GM21515 (cell line): ENCODE measurements around the gene HIRA.

Experiments
- ATAC-seq: cut with Tn5 transposase; IDR thresholded peaks from one replicate; pipeline ENCODE4 v1.9.1; 2021; ENCODE audit not compliant: unreplicated experiment

Gene HIRA

GRCh38 chr22:19410941-19411689 is 20.4 kb downstream of the HIRA start:
- no peak for ATAC-seq

DNA sequence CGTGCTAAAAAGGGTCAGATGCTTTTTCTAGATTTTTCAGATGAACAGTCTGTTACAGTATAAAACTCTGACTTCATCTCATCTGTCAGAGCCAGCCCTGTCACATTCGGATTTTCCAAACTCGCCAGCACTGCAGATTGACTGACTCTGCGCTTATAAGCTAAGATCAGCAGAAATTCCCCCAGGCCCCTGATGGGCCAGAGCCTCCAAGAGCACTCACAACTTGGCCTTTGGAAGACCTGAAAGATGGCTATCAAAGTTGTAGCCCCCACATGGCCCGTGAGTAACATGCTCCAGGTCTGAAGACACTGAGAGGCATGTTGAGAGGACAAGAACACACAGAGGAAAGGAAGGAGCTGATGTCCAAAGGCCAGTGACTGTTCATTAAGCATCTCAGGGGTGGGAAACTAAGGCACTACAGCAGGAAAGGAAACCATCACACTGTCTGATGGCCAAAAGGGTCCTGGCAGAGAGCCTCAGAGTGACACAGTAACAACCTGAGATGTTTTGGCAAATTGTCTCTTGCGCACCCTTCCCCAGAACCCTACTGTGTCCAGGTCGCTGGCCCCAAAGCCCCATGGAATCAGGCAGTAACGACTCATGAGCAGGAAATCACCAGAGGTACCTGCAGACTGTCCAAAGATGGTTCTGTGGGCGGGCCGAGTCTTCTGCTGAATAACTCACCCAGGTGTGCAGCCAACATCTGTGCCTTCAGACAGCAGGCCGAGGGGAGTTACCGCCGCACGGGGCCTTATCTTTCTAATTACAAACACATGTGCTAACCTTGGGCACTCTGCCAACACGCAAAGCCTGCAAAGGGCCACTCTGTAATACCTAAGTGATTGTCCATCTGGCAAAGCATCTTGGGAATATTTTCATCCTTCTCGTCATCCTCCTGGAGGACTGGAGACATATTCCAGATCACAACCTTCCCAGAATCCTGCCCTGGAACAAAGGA is 23.6 kb downstream of the HIRA start:
- no peak for ATAC-seq

- ATAC-seq = no peak
Observed at GRCh38 chr22:19406846-19407245, 24.7 kb downstream of the HIRA start.

DNA sequence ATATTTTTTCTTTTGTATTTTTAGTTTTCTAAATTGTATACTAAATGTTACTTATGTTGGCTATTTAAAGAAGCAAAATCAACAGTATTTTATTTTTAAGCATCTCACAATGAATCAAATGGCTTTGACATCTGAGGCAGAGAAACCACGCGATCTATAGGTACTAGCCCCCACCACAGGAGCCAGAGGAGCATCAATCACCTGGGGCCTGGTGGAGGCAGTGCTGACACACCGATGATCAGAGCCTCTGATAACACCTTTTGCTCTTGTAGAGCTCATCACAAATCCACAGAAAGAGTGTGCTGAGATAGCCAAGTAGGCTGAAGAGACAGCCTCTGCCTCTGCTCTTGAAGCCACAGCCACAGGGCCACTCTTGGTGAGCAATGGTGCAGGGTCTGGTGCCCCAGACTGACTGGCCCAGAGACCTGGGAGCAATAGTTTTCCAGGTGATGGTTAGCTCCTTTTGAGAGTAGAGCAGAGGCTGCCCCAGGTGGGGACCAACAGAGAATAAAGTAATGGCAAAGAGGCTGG is 25.2 kb downstream of the HIRA start:
- ATAC-seq = no peak

- no peak for ATAC-seq
Observed at GRCh38 chr22:19405652-19406051, 25.9 kb downstream of the HIRA start.

DNA sequence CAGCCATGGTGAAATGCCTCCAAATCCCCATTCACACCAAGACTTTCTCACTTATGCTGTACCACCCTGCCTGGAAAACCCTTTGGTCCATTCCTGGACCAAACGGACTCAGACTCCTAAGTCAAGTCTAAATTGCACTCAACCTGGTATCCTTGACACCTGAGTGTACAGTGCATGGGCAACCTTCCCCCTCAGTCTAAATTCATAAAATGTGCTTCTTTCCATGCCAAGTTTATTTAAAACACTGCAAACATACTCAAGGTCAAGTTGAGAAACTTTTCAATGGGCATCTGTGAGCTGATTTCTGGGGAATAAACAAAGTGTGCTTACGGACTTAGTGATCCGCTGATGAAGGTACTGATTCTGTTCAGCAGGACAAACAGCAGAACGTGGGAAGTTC is 26.4 kb downstream of the HIRA start:
- ATAC-seq = no peak

- no peak for ATAC-seq
Observed at GRCh38 chr22:19404676-19405075, 26.9 kb downstream of the HIRA start.

DNA sequence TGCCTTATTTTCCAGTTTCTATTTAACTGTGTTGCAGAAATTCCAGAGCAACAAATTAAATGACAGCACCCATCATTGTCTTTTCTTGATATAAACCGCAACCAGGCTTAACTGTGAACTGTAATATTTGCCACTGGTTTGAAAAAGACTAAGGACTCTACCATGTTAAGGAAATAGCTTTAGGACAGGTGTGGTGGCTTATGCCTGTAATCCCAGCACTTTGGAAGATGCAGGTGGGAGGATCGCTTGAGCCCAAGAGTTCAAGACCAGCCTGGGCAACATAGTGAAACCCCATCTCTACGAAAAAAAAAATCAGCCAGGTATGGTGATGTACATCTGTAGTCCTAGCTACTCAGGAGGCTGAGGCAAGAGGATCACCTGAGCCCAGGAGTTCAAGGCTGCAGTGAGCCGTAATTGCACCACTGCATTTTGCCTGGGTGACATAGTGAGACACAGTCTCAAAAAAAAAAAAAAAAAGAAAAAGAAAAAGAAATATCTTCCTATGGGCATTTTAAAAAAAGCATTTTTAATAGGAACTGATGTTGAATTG is 28.8 kb downstream of the HIRA start:
- no peak for ATAC-seq

- ATAC-seq = no peak
Observed at GRCh38 chr22:19401483-19401882, 30.1 kb downstream of the HIRA start.

DNA sequence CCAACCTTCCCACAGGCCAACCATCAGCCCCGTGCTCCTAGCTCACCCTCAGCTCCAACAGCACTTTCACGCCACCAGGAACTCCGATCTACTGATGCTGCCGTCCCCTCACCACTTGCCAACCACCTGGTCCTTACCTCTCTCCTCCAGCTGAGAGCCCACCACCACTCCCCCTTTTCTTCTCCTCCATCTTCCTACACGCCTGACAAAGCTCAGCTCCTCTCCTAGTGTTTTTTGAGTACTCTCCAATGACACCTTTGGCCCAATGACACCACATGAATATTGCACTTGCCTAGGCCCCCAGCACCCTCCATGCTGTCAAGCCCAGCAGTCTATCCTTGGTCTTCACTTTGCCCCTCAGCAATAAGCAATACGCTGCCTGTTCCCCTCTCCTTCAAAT is 30.7 kb downstream of the HIRA start:
- ATAC-seq = no peak

DNA sequence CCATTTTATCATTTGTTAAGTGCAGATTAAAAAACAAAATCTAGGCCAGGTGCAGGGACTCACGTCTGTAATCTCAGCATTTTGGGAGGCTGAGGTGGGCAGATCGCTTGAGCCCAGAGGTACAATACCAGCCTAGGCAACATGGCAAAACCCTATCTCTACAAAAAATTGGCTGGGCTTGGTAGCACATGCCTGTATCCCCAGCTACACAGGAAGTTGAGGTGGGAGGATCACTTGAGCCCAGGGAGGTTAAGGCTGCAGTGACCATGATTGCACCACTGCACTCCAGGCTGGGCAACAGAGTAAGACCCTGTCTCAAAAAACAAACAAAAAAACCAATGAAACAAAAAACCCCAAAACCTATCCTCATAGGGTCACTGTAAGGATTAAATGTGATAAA is 32.9 kb downstream of the HIRA start:
- ATAC-seq = no peak

DNA sequence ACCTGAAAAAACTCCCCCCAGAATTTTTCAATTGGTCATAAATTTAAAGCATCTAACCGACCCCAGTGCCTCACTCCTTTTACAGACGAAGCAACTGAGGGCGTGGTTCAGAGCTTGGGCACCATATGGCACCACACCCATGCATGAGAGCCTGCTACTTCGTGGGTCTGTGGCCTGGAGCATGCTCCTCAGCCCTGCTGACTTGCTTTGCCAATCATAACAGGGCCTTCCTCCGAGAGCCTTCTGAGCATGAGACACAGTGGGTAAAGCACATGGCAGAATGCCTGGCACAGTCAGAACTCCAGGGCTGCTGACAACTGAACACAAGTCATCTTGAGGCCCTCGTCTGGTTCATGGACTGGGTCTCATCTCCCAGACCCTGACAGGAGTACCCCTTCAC is 33.3 kb downstream of the HIRA start:
- ATAC-seq = no peak

- ATAC-seq = no peak
Observed at GRCh38 chr22:19397734-19398104, 33.8 kb downstream of the HIRA start.

GRCh38 chr22:19396934-19397733 is 34.4 kb downstream of the HIRA start:
- ATAC-seq = no peak

- ATAC-seq = no peak
Observed at GRCh38 chr22:19396561-19396933, 35.0 kb downstream of the HIRA start.

DNA sequence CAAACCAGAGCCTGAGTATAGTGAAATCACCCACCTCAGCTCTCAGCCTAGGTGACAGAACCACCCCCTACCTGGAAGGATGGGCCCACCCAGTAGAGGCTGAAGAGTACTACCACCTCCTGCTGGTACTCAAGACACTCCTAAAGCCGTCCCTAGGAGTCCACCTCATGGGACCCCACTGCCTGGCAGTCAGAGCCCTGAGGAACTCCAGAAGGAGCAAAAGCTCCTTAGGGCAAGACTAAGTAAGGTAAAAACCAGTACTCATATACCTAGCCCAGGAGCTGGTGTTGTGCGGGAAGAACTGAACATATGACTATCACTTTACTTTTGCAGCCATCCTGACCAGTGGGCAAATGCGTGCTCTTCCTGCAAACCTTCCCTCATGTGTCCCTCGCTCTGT is 36.3 kb downstream of the HIRA start:
- ATAC-seq = no peak

DNA sequence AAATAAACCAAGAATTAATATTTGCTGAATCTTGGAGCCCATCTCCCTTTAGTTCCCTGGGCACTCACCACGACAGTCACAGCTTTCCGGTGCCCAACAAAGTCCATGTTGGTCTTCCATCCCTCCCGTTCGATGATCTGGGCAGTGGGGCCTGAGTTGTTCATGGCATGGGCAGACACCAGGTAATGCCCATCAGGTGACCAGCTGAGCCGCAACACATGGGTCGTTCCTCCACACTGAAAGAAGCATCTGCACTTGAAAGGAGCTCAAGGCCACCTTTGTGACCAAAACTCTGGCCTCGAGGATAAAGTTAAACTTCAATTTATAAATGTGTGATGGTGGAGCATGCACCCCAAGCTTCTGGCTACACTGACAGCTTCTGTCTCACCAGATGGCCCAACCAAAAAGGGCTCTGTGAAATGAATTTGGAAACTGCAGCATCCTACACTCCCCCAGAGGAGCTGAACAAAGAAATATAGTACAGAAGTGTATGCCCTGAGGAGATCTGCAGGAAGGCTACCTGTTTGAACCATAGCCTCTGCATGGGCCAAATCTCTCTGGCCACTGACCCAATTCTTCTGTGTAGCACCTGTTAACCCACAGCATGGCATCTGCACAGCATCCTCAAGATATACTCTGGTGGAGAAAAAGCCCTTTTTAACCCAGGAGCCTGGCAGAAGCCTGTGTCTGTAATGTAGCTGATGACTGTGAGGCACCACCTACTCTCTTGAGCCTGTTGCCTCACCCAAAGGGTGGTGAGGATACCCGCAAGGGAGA is 37.1 kb downstream of the HIRA start:
- no peak for ATAC-seq

DNA sequence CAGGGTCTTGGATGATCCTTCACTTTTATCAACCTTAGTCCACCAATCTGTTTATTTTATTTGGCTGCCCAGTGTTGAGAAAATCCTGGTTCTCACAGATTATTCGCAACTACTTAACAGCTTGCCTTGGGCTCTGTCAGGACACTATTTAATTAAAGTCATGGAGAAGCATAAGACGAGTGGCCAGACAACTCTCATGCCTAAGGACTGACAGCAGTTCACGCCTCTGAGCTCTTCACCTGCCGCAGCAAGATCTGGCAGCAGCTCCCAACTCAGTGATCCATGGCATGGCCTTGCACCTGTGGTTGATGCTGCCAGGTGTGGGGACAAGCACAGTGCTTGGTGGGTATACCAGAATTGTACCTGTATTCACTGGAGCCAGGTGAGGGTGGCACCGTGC is 37.8 kb downstream of the HIRA start:
- no peak for ATAC-seq

DNA sequence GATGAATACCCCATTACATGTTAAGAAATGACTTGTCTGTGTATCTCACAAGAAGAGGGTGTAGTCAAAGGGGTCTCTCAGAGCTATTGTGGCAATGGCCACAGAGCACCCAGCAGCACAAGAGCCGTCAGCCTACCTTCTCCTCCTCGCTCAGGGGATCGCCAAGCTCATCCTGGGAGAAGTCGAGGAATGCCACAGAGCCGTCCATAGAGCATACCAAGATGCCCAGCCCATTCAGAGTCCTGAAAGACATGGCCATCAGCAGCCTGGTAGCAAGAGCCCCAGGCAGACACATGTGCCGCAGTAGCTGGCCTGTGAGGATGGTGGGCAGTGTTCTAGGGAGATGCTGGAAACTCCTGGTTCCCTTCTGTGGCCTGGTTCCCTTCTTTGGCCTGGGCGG is 44.0 kb downstream of the HIRA start:
- no peak for ATAC-seq

GRCh38 chr22:19387038-19387437 is 44.5 kb downstream of the HIRA start:
- ATAC-seq = no peak
